GM18505 (cell line): ENCODE data around the gene RALGAPA2.

ENCODE experiments used
- ATAC-seq: cut with Tn5 transposase; IDR thresholded peaks from one replicate; pipeline ENCODE4 v1.9.1; 2021; ENCODE audit not compliant: unreplicated experiment
- POLR2A ChIP-seq: IDR thresholded peaks from 4 replicates; pipeline ENCODE4 v1.6.1; 2011; ENCODE audit warnings: borderline replicate concordance; ENCODE audit not compliant: insufficient read depth, insufficient read length; ENCODE audit errors: extremely low read depth

RALGAPA2 gene

DNA sequence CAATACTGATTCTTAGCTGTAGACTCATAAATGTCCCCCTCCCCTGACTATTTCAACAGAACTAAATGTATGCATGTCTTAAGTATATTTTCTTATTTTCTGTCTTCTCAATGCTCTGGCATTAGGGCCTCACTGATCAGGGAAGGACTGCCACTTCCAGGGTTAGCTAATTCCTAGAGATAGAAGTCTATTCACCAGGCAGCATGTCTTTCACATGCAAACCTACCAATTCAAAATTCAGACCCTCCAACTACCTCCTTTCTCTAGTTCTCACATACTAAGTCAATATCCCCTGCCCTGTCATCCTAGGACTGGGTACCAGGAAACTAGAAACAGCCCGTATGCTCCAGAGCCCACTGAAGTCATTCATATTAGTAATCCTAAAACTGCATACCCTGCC is 132.3 kb downstream of the RALGAPA2 start:
- no peak for ATAC-seq
- TF ChIP-seq POLR2A: no peak

GRCh38 chr20:20578838-20579237 is 133.6 kb downstream of the RALGAPA2 start:
- ATAC-seq: no peak
- no peak for TF ChIP-seq POLR2A

- no peak for ATAC-seq
- no peak for TF ChIP-seq POLR2A
Observed at GRCh38 chr20:20573797-20574196, 138.6 kb downstream of the RALGAPA2 start.

GRCh38 chr20:20571068-20571780 is 141.2 kb downstream of the RALGAPA2 start:
- no peak for TF ChIP-seq POLR2A
- no peak for ATAC-seq

- ATAC-seq: no peak
- no peak for TF ChIP-seq POLR2A
Observed at GRCh38 chr20:20568604-20569205, 143.7 kb downstream of the RALGAPA2 start.

DNA sequence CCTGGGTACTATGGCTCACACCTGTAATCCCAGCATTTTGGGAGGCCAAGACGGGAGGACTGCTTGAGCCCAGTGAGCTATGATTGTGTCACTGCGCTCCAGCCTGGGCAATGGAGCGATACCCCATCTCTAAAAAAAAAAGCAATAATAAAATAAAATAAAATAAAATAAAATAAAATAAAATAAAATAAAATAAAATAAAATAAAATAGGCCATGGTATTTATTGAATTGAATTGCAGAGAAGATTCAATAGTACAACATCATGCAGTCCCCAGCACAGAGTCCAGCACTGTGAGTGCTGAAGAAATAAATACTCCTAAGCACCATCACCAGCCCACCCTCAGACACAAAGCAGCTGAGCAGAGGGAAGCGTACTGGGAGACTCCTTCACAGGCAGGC is 144.7 kb downstream of the RALGAPA2 start:
- ATAC-seq: no peak
- no peak for TF ChIP-seq POLR2A

DNA sequence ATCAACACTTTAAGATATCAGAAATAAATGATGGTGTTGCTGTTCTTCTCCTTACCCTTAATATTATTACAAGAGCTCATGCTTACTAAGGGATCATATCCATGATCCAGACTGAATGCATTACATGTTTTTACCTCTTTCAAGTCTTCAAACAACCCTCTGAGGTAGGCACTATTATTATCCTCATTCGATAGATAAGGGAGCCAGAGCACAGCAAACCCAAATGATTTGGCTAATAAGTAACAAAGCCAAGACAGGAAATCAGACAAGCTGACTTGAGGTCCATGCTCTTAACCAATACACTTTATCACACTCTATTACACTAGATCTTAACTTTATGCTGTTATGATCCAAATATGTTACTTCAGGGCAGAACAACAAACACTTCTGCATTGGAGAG is 145.9 kb downstream of the RALGAPA2 start:
- ATAC-seq: no peak
- no peak for TF ChIP-seq POLR2A

DNA sequence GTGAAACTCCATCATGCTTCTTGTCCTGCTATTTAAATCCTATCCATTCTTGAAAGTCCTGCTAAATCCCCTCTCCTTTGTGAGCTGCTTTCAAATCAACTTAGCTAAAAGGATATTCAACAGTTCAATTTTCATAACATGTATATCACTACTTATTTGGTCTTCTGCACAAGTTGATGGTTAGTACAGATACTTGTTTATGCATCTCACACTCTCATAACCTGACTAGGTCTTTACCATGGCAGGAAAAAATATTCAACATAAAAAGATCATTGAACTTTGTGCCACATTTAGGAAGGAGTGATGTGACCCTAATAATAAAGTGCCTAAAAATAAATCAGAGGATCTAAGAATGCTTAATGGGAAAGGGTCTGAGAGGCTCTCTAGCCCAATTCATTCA is 148.2 kb downstream of the RALGAPA2 start:
- no peak for TF ChIP-seq POLR2A

DNA sequence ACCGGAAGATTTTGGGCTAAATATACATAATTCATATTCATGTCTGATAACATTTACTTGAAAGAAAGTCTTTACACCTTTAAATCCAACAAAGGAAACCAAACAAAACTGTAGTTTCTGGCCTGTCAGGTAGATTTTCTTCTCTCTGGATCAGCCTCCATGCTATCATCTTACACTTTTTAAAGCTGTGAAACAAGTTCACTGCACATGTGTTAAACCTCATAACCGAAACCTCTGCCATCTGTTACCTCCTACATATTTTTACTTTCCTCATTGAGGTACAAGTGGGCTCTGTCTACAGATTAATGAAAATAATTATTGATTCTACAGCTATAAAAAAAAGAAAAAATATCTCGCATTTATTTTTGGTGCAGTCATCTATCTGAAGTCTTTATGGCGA is 149.9 kb downstream of the RALGAPA2 start:
- ATAC-seq: no peak

More for the DNA sequence above, 148.2 kb downstream of the RALGAPA2 start:
- ATAC-seq: no peak

GRCh38 chr20:20561841-20562240 is 150.6 kb downstream of the RALGAPA2 start:
- no peak for TF ChIP-seq POLR2A
- ATAC-seq: no peak

More for the DNA sequence above, 149.9 kb downstream of the RALGAPA2 start:
- no peak for TF ChIP-seq POLR2A

DNA sequence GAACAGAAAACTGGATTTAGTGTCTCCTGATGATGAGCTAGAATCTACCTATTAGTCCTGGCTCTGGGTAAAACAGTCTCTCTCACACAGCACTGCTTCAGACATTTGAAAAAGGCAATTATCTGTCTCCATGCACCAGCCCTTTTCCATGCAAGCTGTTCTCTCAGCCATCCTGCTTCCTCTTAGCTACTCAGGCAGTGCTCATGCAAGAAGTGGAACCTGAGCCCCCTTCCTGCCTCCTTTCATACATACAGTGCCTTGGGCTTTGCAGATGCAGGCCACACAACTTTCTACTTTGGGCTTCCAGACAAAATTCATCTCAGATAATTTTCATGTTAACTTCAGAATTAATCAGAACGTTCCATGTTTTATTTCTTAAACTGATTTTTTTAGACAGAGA is 151.3 kb downstream of the RALGAPA2 start:
- no peak for ATAC-seq
- no peak for TF ChIP-seq POLR2A

DNA sequence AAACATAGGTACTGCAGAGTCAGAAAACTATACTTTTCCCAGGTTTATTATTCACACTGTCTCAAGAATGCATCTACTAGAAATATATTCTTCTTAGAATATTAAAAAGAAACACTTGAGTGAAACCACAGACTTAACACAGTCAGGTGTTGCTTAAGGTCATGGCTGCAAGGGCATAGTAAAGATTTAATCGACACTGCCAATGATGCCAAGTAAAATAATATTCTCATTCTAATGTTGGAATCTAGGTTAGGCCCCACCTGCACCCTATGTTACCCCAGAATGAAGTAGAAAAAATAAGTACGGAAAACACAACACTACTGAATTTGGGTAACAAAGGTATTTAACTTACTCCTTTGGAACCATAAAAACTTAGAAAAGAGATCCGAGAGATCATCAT is 155.0 kb downstream of the RALGAPA2 start:
- no peak for ATAC-seq
- TF ChIP-seq POLR2A: no peak

GRCh38 chr20:20555838-20556237 is 156.6 kb downstream of the RALGAPA2 start:
- no peak for ATAC-seq
- no peak for TF ChIP-seq POLR2A

- no peak for TF ChIP-seq POLR2A
- ATAC-seq: no peak
Observed at GRCh38 chr20:20554951-20555350, 157.5 kb downstream of the RALGAPA2 start.
